ENCODE measurements around the gene LCE7A.

LCE7A gene

DNA sequence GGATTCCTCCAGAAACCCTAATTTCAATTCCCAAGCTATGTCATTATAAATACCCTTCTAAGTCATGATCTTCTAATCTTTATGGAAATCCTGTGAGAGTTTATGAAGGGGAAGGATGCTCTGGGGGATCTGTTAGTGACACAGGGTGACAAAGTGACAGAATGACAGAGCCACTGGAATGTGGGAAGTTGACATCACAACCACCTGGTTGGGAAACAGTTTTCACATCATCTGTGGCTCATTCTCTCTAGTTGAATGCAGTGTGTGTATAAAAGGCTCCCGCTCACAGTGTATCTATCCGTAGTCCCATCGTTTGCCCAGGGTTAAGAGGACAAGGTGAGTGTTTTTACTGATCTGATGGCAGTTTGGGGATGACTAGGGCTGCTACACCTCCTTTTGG, at the start of gene LCE7A:
Gene LCE7A, plus strand, starts transcription at position 301 of the 400 bp plus-strand sequence. CDS start 702 bp downstream, outside the sequence.
- H3K4me3 ChIP-seq (ENCODE audit: control insufficient read depth, low read depth, low read length) = no peak within 1 kb of the TSS
- TF ChIP-seq CTCF (IDR thresholded peaks at IDR 0.05; ENCODE audit: control insufficient read depth, insufficient read depth, low read depth, low read length, missing control alignments) = no peak
- DNase-seq (ENCODE audit: low read depth) = no peak

- no peak overlapping the region for H3K4me3 ChIP-seq (ENCODE audit: control insufficient read depth, low read depth, low read length)
- no peak for TF ChIP-seq CTCF (IDR thresholded peaks at IDR 0.05; ENCODE audit: control insufficient read depth, insufficient read depth, low read depth, low read length, missing control alignments)
- DNase-seq (ENCODE audit: low read depth) = no peak
These were observed 48.7 kb upstream of the LCE7A start for GRCh38 chr1:152811050-152811449.

- H3K4me3 ChIP-seq (ENCODE audit: control insufficient read depth, low read depth, low read length) = no peak within 1 kb of the TSS
- no peak for DNase-seq (ENCODE audit: low read depth)
- no peak for TF ChIP-seq CTCF (IDR thresholded peaks at IDR 0.05; ENCODE audit: control insufficient read depth, insufficient read depth, low read depth, low read length, missing control alignments)
These were observed 48.1 kb upstream of the LCE7A start, which contains the start of gene LCE1B for GRCh38 chr1:152811671-152812070. TSS of gene LCE1B (plus strand) at chr1:152811971. CDS start at chr1:152812447, 476 bp downstream.

DNA sequence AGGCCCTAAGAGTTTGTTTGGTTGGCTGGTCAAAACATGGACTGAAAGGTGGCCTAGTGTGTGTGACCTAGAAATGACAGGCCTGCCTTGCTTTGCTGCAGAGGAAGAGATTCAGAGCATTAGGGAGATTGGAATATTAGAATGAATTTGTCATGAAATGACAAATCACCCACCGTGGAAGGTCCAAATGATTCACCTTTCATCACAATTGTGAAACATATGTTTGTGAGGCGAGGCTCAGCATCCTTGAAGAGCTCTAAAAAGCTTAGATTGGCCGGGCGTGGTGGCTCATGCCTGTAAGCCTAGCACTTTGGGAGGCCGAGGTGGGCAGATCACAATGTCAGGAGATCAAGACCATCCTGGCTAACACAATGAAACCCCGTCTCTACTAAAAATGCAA, 42.5 kb upstream of the LCE7A start:
- no peak overlapping the region for H3K4me3 ChIP-seq (ENCODE audit: control insufficient read depth, low read depth, low read length)
- TF ChIP-seq CTCF (IDR thresholded peaks at IDR 0.05; ENCODE audit: control insufficient read depth, insufficient read depth, low read depth, low read length, missing control alignments) = no peak
- no peak for DNase-seq (ENCODE audit: low read depth)

- H3K4me3 ChIP-seq (ENCODE audit: control insufficient read depth, low read depth, low read length) = no peak overlapping the region
- no peak for TF ChIP-seq CTCF (IDR thresholded peaks at IDR 0.05; ENCODE audit: control insufficient read depth, insufficient read depth, low read depth, low read length, missing control alignments)
- DNase-seq (ENCODE audit: low read depth) = no peak
These were observed 36.5 kb upstream of the LCE7A start for GRCh38 chr1:152823294-152823693.

GRCh38 chr1:152824964-152825363, 34.8 kb upstream of the LCE7A start:
- no peak for DNase-seq (ENCODE audit: low read depth)
- TF ChIP-seq CTCF (IDR thresholded peaks at IDR 0.05; ENCODE audit: control insufficient read depth, insufficient read depth, low read depth, low read length, missing control alignments) = no peak
- H3K4me3 ChIP-seq (ENCODE audit: control insufficient read depth, low read depth, low read length) = no peak overlapping the region

- no peak for DNase-seq (ENCODE audit: low read depth)
- H3K4me3 ChIP-seq (ENCODE audit: control insufficient read depth, low read depth, low read length) = no peak within 1 kb of the TSS
- no peak for TF ChIP-seq CTCF (IDR thresholded peaks at IDR 0.05; ENCODE audit: control insufficient read depth, insufficient read depth, low read depth, low read length, missing control alignments)
These were observed 32.6 kb upstream of the LCE7A start, which contains the start of gene LCE1A for GRCh38 chr1:152827173-152827572. TSS of gene LCE1A (plus strand) at chr1:152827473. CDS start at chr1:152827473, 0 bp downstream.

Data from AG09309 (cell line).